Stomach (tissue), 4 donors: ENCODE measurements around the gene SPOCD1.

ENCODE experiments used
- CTCF ChIP-seq, 7 experiments: fragments of 450-650 bp in 4 of 7; fragments of 200-600 bp in 3 of 7; sonication (generic) in 3 of 7; IDR thresholded peaks; one replicate each; pipeline ENCODE4 v1.5.1; 2016 to 2019; ENCODE audit warnings: antibody characterized with exemption in 7 of 7, control low read depth in 2 of 7, mild to moderate bottlenecking in 1 of 7
- EP300 ChIP-seq: sonication (generic); formaldehyde crosslinking; IDR thresholded peaks from one replicate; pipeline ENCODE4 v1.6.1; 2017; ENCODE audit warnings: antibody characterized with exemption
- POLR2A ChIP-seq, 4 donors: fragments of 450-650 bp; IDR thresholded peaks; one replicate each; pipeline ENCODE4 v1.6.1; 2016; ENCODE audit warnings: antibody characterized with exemption in 4 of 4, control low read depth in 2 of 4, mild to moderate bottlenecking in 1 of 4, moderate library complexity in 1 of 4

GRCh38 chr1:31830511-31830910, 14.7 kb upstream of the SPOCD1 start:
- no peak for TF ChIP-seq CTCF (IDR thresholded peaks at IDR 0.05)
- no peak for TF ChIP-seq POLR2A (IDR thresholded peaks at IDR 0.05)
- no peak for TF ChIP-seq EP300
